Loucy (cell line): ENCODE data around the gene FGF9.

Source experiments
- H2AFZ ChIP-seq: fragments of 200-600 bp; sonication (generic); 2 replicates; pipeline ENCODE4 v1.6.0; 2016; ENCODE audit warnings: antibody characterized with exemption, mild to moderate bottlenecking, low read length, moderate library complexity
- H3F3A ChIP-seq: fragments of 200-600 bp; 2 replicates; pipeline ENCODE4 v1.6.0; 2016; ENCODE audit warnings: antibody characterized with exemption, low read depth, mild to moderate bottlenecking
- H3K27me3 ChIP-seq: fragments of 200-600 bp; sonication (generic); 2 replicates; pipeline ENCODE4 v1.6.1; 2014; ENCODE audit warnings: low read length, mild to moderate bottlenecking; ENCODE audit not compliant: insufficient read depth, poor library complexity, severe bottlenecking
- H3K36me3 ChIP-seq: fragments of 200-600 bp; sonication (generic); 2 replicates; pipeline ENCODE4 v1.6.1; 2016; ENCODE audit warnings: low read length; ENCODE audit not compliant: insufficient read depth
- H3K4me1 ChIP-seq: fragments of 200-600 bp; sonication (generic); 2 replicates; pipeline ENCODE4 v1.5.1; 2014; ENCODE audit warnings: low read length, mild to moderate bottlenecking; ENCODE audit not compliant: insufficient read depth, poor library complexity, severe bottlenecking
- H3K4me2 ChIP-seq: fragments of 200-600 bp; sonication (generic); 2 replicates; pipeline ENCODE4 v1.6.0; 2014; ENCODE audit warnings: antibody characterized with exemption, low read length, low read depth, mild to moderate bottlenecking; ENCODE audit not compliant: poor library complexity, severe bottlenecking
- H3K4me3 ChIP-seq: fragments of 200-600 bp; sonication (generic); 2 replicates; pipeline ENCODE4 v1.5.1; 2014; ENCODE audit warnings: low read length, mild to moderate bottlenecking, mixed read lengths; ENCODE audit not compliant: poor library complexity, severe bottlenecking
- H3K79me2 ChIP-seq: fragments of 200-600 bp; sonication (generic); 2 replicates; pipeline ENCODE4 v1.6.1; 2014; ENCODE audit warnings: low read length; ENCODE audit not compliant: insufficient read depth
- H3K9ac ChIP-seq: fragments of 200-600 bp; sonication (generic); 2 replicates; pipeline ENCODE4 v1.6.0; 2014; ENCODE audit warnings: mild to moderate bottlenecking, low read depth, low read length, moderate library complexity; ENCODE audit not compliant: poor library complexity, severe bottlenecking
- H3K9me2 ChIP-seq: fragments of 200-600 bp; sonication (generic); replicated peaks from 2 replicates; pipeline ENCODE4 v1.6.1; 2016; ENCODE audit warnings: low read depth, low read length, mixed read lengths
- H3K9me3 ChIP-seq: fragments of 200-600 bp; sonication (generic); 2 replicates; pipeline ENCODE4 v1.6.1; 2014; ENCODE audit warnings: mild to moderate bottlenecking, antibody characterized with exemption, low read length, low read depth; ENCODE audit not compliant: insufficient read depth
- H4K20me1 ChIP-seq: fragments of 200-600 bp; sonication (generic); 2 replicates; pipeline ENCODE4 v1.6.0; 2014; ENCODE audit warnings: antibody characterized with exemption, low read length, mild to moderate bottlenecking; ENCODE audit not compliant: insufficient read depth, poor library complexity, severe bottlenecking
- EZH2phosphoT487 ChIP-seq: fragments of 200-600 bp; IDR thresholded peaks from 2 replicates; pipeline ENCODE4 v1.6.1; 2018; ENCODE audit warnings: antibody characterized with exemption, mild to moderate bottlenecking, moderate library complexity, borderline replicate concordance
- TF ChIP-seq, protein P1 (sequence below): fragments of 200-600 bp; sonication (generic); conservative IDR thresholded peaks from 2 replicates; pipeline ENCODE4 v1.5.1; 2014; ENCODE audit warnings: mild to moderate bottlenecking, antibody characterized with exemption, low read length

The FGF9 gene

DNA sequence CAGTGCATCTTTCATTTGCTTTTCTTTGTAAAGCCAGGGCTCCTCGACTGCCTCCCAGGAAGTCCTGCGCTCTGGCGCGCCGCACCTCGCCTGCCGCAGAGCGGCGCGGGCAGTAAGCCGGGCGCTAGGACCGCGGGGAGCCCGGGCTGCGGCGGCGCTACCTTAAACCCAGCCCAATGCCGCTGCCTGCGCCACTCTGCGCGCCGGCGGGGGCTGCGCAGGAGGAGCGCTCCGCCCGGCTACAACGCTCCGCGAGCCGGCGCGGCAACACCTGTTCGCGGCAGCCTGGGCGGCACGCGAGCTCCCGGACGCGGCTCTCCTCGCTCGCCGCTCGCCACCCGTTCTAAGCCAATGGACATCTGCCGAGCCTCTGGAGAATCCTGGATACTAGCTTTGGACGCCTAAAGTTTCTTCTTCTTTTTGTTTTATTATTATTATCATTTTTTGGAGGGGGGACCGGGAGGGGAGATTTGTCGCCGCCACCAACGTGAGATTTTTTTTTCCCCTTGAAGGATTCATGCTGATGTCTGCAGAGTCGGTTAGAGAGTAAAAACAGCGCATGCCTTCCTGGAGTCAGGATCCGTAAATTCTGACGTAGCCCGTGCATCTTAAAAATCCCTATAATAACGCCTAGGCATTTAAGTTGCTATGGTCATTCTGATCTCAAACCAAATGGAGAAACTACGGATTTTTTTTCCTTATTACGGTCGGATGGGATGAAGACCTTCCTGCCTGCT lies at the start of gene FGF9:
FGF9 (plus strand) TSS at position 191 of the 737 bp plus-strand sequence. CDS start 840 bp downstream, outside the sequence.
- no peaks in the 10 kb centered on the region for H3K9me2 ChIP-seq
- H3K36me3 ChIP-seq, result no peaks in the 10 kb centered on the region
- no peaks in the 10 kb centered on the region for H3F3A ChIP-seq
- no peaks in the 10 kb centered on the region for H3K27me3 ChIP-seq
- peak within 1 kb of the TSS; percentile 85 for H3K4me2 ChIP-seq
- peaks cover 16% of the 10 kb centered on the region for H3K4me1 ChIP-seq
- peak within 1 kb of the TSS; percentile 87 for H2AFZ ChIP-seq
- H3K9ac ChIP-seq, result peak within 1 kb of the TSS; percentile 90
- no peaks in the 10 kb centered on the region for H4K20me1 ChIP-seq
- H3K4me3 ChIP-seq, result peak within 1 kb of the TSS; percentile 79
- H3K9me3 ChIP-seq, result no peaks in the 10 kb centered on the region
- TF ChIP-seq, protein P1, sequence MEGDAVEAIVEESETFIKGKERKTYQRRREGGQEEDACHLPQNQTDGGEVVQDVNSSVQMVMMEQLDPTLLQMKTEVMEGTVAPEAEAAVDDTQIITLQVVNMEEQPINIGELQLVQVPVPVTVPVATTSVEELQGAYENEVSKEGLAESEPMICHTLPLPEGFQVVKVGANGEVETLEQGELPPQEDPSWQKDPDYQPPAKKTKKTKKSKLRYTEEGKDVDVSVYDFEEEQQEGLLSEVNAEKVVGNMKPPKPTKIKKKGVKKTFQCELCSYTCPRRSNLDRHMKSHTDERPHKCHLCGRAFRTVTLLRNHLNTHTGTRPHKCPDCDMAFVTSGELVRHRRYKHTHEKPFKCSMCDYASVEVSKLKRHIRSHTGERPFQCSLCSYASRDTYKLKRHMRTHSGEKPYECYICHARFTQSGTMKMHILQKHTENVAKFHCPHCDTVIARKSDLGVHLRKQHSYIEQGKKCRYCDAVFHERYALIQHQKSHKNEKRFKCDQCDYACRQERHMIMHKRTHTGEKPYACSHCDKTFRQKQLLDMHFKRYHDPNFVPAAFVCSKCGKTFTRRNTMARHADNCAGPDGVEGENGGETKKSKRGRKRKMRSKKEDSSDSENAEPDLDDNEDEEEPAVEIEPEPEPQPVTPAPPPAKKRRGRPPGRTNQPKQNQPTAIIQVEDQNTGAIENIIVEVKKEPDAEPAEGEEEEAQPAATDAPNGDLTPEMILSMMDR, result no peak
- no peak for TF ChIP-seq EZH2phosphoT487
- peaks cover 8% of the 10 kb centered on the region; the same call in 1 of the 2 replicates for H3K79me2 ChIP-seq

DNA sequence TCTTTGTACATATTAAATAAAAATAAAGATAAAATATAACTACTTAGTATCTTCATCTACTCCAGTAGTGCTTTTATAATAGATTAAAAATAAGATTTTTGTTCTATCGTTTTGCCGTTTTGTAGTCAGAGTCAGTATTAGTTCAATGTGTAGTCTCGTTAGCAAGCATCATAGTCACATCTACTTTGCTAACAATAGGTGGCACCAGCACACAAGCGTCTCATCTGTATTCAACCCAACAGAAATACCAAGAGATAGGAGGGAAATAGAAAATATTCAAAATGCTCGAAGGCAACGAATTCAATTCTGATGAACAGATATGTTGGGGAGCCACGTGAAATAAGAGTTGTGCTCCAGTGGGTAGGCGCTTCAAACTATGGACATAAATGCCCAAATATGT lies 45.5 kb upstream of the FGF9 start:
- H3K9me2 ChIP-seq, result no peaks in the 10 kb centered on the region
- no peaks in the 10 kb centered on the region for H3K27me3 ChIP-seq
- peak overlapping the region; percentile 77 for H2AFZ ChIP-seq
- peak overlapping the region; percentile 54 for H3K4me2 ChIP-seq
- no peaks in the 10 kb centered on the region for H4K20me1 ChIP-seq
- H3K79me2 ChIP-seq, result no peaks in the 10 kb centered on the region
- no peaks in the 10 kb centered on the region for H3K36me3 ChIP-seq
- TF ChIP-seq, protein P1, result peak; percentile 81
- TF ChIP-seq EZH2phosphoT487, result no peak
- H3K9ac ChIP-seq, result no peak overlapping the region
- peak overlapping the region; percentile 58 for H3K4me3 ChIP-seq
- H3K9me3 ChIP-seq, result no peaks in the 10 kb centered on the region
- no peaks in the 10 kb centered on the region for H3K4me1 ChIP-seq
- no peaks in the 10 kb centered on the region for H3F3A ChIP-seq

DNA sequence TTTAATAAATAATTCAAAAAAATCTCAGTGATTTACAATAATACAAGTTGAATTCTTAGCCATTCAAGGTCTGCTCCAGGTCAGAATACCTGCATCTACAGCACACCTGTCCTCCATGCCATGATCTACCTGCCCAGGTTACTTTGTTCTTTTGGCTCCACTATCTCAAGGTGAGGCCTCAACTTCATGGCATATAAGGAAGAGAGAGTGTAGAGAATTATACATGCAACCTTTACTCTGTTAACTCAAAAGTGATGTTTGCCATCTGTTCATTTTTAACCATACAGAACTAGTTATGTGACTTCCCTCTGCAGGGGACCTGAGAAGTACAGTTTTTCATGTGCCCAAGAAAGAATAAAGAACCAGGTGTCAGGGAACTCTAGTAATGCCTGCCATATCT lies 38.7 kb upstream of the FGF9 start:
- TF ChIP-seq, protein P1, result no peak
- no peak for TF ChIP-seq EZH2phosphoT487
- H4K20me1 ChIP-seq, result no peaks in the 10 kb centered on the region
- no peaks in the 10 kb centered on the region for H3K79me2 ChIP-seq
- no peaks in the 10 kb centered on the region for H3K4me1 ChIP-seq
- no peaks in the 10 kb centered on the region for H3K36me3 ChIP-seq
- H3K9ac ChIP-seq, result no peak overlapping the region
- peaks cover 8% of the 10 kb centered on the region; the same call in 1 of the 2 replicates for H3K9me3 ChIP-seq
- no peak overlapping the region for H2AFZ ChIP-seq
- H3F3A ChIP-seq, result no peaks in the 10 kb centered on the region
- H3K27me3 ChIP-seq, result no peaks in the 10 kb centered on the region
- H3K4me3 ChIP-seq, result no peak overlapping the region
- H3K4me2 ChIP-seq, result no peak overlapping the region
- no peaks in the 10 kb centered on the region for H3K9me2 ChIP-seq
